ENCODE data around the gene MROH9. TPM values are rescaled to one million over a fixed set of nuclear protein-coding genes. Genes with fewer than 3 reads are reported as not detected.
"Not testable (repeated sequence)": the region's sequence is repeated elsewhere in the genome, so short reads cannot be mapped to it uniquely, and the experiment has no call there.

The MROH9 gene
- total RNA-seq, 1 experiment from 2014 or later: not detected

GRCh38 chr1:170939476-170939875 lies 4.1 kb downstream of the MROH9 start:
- Histone ChIP-seq H3K27me3 (ENCODE audit: control insufficient read depth, insufficient read depth, low read length) (no peaks in the 10 kb centered on the region), H3K4me3 (ENCODE audit: low read depth in 2 of 2, low read length in 2 of 2) (no peak overlapping the region), H3K4me1 (ENCODE audit: control insufficient read depth, insufficient read depth, low read length) (no peaks in the 10 kb centered on the region), H3K9me3 (ENCODE audit: control insufficient read depth, insufficient read depth, low read depth, low read length) (no peaks in the 10 kb centered on the region), H3K36me3 (ENCODE audit: control insufficient read depth, insufficient read depth, low read length) (no peaks in the 10 kb centered on the region), H3K27ac (ENCODE audit: low read length) (no peak overlapping the region)
- DNase-seq (ENCODE audit: low read depth, low spot score) (no peak), ATAC-seq (no peak)
- BruUV-seq (replicated peaks): no TSS peak
- intact Hi-C loops (cut with micrococcal nuclease; ENCODE audit: unreplicated experiment) (no loop called here), in situ Hi-C loops (cut with HindIII; ENCODE audit: low pct_unique_long_range_greater_than_20kb, low sequenced_read_pairs) (no loop called here)
- POLR2A ChIA-PET: no interaction called here
- TF ChIP-seq REST (IDR thresholded peaks at IDR 0.05; ENCODE audit: insufficient read depth in 1 of 2, low read depth in 2 of 2, low read length in 1 of 2) (no peak), TCF7L2 (IDR thresholded peaks at IDR 0.05; ENCODE audit: low read depth, low read length) (no peak), CTCF (IDR thresholded peaks at IDR 0.05) (no peak)
- CTCF ChIA-PET: no interaction called here

GRCh38 chr1:170951744-170952143 lies 16.4 kb downstream of the MROH9 start:
- H3K9me3 ChIP-seq (ENCODE audit: control insufficient read depth, insufficient read depth, low read depth, low read length); BruUV-seq (replicated peaks); H3K27ac ChIP-seq (ENCODE audit: low read length); H3K27me3 ChIP-seq (ENCODE audit: control insufficient read depth, insufficient read depth, low read length); H3K36me3 ChIP-seq (ENCODE audit: control insufficient read depth, insufficient read depth, low read length); CTCF ChIA-PET; H3K4me1 ChIP-seq (ENCODE audit: control insufficient read depth, insufficient read depth, low read length); in situ Hi-C loops (cut with HindIII; ENCODE audit: low pct_unique_long_range_greater_than_20kb, low sequenced_read_pairs); POLR2A ChIA-PET; DNase-seq (ENCODE audit: low read depth, low spot score); H3K4me3 ChIP-seq (ENCODE audit: low read depth in 2 of 2, low read length in 2 of 2); intact Hi-C loops (cut with micrococcal nuclease; ENCODE audit: unreplicated experiment); ATAC-seq: not testable (repeated sequence)

- ChIA-PET CTCF (no interaction called here), POLR2A (no interaction called here)
- no TSS peak for BruUV-seq (replicated peaks)
- H3K27me3 ChIP-seq (ENCODE audit: control insufficient read depth, insufficient read depth, low read length): no peaks in the 10 kb centered on the region
- no peak for TF ChIP-seq POLR2AphosphoS5 (IDR thresholded peaks at IDR 0.05; ENCODE audit: low read depth, low read length)
- TF ChIP-seq REST (IDR thresholded peaks at IDR 0.05; ENCODE audit: insufficient read depth in 1 of 2, low read depth in 2 of 2, low read length in 1 of 2): no peak
- no peak for TF ChIP-seq TCF7L2 (IDR thresholded peaks at IDR 0.05; ENCODE audit: low read depth, low read length)
- TF ChIP-seq SIN3A (IDR thresholded peaks at IDR 0.05; ENCODE audit: borderline replicate concordance, insufficient read depth, low read depth, low read length): no peak
- TF ChIP-seq CTCF (IDR thresholded peaks at IDR 0.05): no peak
- DNase-seq (ENCODE audit: low read depth, low spot score) (no peak), ATAC-seq (no peak)
- intact Hi-C loops (cut with micrococcal nuclease; ENCODE audit: unreplicated experiment): no loop called here
- in situ Hi-C loops (cut with HindIII; ENCODE audit: low pct_unique_long_range_greater_than_20kb, low sequenced_read_pairs): no loop called here
- H3K9me3 ChIP-seq (ENCODE audit: control insufficient read depth, insufficient read depth, low read depth, low read length): no peaks in the 10 kb centered on the region
- H3K4me3 ChIP-seq (ENCODE audit: low read depth in 2 of 2, low read length in 2 of 2): no peak overlapping the region
- no peaks in the 10 kb centered on the region for H3K4me1 ChIP-seq (ENCODE audit: control insufficient read depth, insufficient read depth, low read length)
- H3K36me3 ChIP-seq (ENCODE audit: control insufficient read depth, insufficient read depth, low read length): no peaks in the 10 kb centered on the region
- no peak overlapping the region for H3K27ac ChIP-seq (ENCODE audit: low read length)
Observed at GRCh38 chr1:170959385-170959784, 24.1 kb downstream of the MROH9 start.

Measured in Panc1 (cell line).